OCI-LY1 (cell line): Measurements from ENCODE around the gene SFMBT2.

ENCODE experiments used
- CTCF ChIP-seq: fragments of 200-600 bp; sonication (generic), shearing (Covaris generic); IDR thresholded peaks from 2 replicates; pipeline ENCODE4 v1.5.1; 2017; ENCODE audit warnings: mild to moderate bottlenecking, antibody characterized with exemption, low read length, moderate library complexity, mixed read lengths
- EZH2 ChIP-seq: fragments of 200-600 bp; sonication (generic), shearing (Covaris generic); IDR thresholded peaks from 2 replicates; pipeline ENCODE4 v1.8.0; 2017; ENCODE audit warnings: borderline replicate concordance, mixed run types, mild to moderate bottlenecking, antibody characterized with exemption, low read length, moderate library complexity, mixed read lengths

- no peak for TF ChIP-seq CTCF
- no peak for TF ChIP-seq EZH2
These were observed 179.9 kb downstream of the SFMBT2 start for GRCh38 chr10:7230951-7231350.
